Activated CD4-positive, alpha-beta T cell treated with anti-CD3 and anti-CD28 coated beads, Interleukin-10, Interleukin-2, amounts not matched to agents 100 ng/mL and 50 ng/mL, durations not matched to agents 16 hours and 8 hours (primary cell): ENCODE data around the gene RND1.
"Not testable (repeated sequence)": the region's sequence is repeated elsewhere in the genome, so short reads cannot be mapped to it uniquely, and the experiment has no call there.

ENCODE experiments used
- DNase-seq: peaks from one replicate; pipeline ENCODE4 v3.0.0-alpha.2; 2020

Gene RND1

DNA sequence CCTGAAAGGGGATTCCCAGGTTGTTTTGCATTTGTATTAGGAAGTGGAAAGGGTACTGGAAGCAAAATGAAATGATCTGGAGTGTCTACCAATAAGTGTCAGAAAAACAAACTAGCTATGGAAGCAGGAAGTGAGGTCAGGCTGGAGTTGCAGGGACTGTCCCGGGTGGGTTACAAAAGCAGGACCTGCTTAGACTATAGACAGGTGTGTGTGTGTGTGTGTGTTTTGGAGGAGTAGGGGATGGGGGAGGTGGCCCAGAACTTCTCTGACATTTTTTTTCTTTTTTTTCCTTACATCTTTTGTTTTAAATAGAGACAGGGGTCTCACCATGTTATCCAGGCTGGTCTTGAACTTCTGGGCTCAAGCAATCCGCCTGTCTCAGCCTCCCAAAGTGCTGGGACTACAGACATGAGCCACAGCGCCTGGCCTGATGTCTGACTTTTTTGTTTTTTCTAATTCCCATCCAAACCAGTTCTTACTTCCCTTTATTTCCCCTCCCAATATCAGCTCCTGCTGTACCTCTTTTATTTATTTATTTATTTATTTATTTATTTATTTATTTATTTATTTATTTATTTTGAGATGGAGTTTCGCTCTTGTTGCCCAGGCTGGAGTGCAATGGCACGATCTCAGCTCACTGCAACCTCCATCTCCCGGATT, 512 bp upstream of the RND1 start:
- no peak for DNase-seq

DNA sequence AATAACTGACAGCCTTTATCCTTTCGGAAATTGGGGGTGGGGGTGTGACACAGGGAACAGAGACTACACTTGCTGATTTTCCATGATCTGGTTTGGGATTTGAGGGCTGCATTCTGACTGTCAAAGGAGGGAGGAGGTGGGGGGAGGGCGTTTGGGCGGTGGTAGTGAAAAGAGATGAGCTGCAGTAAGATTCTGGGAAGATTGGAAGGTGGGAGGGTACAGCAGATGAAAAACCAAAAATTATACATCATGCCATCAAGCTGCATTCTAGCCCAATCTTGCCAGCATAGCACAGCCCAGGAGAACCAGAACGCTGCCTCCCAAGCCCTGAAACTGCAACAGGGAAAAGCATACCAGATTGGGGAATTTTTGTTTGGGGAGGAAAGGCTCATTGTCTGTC, 2.4 kb downstream of the RND1 start:
- no peak for DNase-seq

- DNase-seq, result no peak
These were observed 2.9 kb downstream of the RND1 start for GRCh38 chr12:48862760-48863159.

GRCh38 chr12:48861111-48861510, 4.6 kb downstream of the RND1 start:
- DNase-seq, result peak; percentile 34

- not testable (repeated sequence) for DNase-seq
These were observed 5.4 kb downstream of the RND1 start for GRCh38 chr12:48860236-48860635.

DNA sequence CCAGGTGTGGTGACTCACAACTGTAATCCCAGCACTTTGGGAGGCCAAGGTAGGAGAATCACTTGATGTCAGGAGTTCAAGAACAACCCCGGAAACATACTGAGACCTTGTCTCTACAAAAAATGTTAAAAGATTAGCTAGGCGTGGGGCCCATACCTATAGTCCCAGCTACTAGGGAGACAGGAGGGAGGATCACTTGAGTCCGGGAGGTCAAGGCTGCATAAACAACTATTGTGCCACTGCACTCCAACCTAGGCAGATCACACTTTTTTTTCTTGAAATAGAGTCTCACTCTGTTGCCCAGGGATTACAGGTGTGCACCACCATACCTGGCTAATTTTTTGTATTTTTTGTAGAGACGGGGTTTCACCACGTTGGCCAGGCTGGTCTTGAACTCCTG, 6.1 kb downstream of the RND1 start:
- no peak for DNase-seq

GRCh38 chr12:48858043-48858442, 7.6 kb downstream of the RND1 start:
- DNase-seq, result no peak

DNA sequence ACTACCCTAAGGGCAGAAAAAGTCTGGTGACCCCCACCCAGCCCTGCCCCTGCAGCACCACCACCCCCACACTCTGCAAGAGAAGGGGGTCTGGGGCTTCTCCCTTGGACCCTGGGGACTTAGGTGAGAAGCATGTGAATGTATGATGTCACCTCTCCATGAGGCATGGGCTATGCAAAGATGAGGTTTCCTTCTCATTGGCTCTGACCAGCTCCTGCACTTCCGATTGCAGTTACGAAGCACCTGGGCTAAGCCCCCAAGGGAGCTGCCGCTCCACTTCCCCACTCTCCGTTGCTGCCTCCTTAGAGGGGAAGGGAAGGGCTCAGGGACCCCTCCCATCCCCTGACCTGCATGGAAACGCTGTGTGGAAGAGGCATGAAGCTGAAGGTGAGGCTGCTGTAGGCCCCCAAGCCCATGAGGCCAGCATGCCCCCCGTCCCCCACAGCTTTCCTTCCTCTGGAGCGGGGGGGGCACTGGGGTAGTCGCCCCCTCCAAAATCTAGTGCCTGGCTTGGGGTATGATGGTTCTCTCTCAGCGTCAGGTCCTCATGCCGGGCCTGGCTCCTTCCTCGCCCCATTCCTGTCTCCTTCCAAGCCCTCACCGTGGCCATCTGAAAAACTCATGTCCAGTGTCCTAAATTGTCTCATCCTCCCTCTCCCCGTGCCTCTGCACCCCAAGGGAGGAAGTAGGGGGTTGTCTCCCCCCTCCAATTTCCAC, 8.2 kb downstream of the RND1 start:
- DNase-seq, result no peak

- DNase-seq, result no peak
These were observed 9.3 kb downstream of the RND1 start for GRCh38 chr12:48856379-48856778.

DNA sequence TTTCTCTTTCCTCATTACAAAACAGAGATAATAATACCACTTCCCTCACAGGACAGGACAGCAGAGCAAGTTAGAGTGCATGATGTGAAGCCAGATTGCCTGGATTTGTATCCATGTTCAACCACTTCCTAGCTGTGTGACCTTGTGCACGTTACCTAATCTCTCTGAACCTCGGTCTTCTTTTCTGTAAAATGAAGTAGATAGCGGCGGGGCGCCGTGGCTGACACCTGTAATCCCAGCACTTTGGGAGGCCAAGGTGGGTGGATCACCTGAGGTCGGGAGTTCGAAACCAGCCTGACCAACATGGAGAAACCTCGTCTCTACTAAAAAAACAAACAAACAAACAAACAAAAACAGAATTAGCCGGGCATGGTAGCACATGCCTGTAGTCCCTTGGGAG, 10.7 kb downstream of the RND1 start:
- DNase-seq, result not testable (repeated sequence)

GRCh38 chr12:48854488-48854887, 11.2 kb downstream of the RND1 start:
- no peak for DNase-seq

GRCh38 chr12:48852734-48853688, 12.7 kb downstream of the RND1 start:
- peak; percentile 91 for DNase-seq

DNA sequence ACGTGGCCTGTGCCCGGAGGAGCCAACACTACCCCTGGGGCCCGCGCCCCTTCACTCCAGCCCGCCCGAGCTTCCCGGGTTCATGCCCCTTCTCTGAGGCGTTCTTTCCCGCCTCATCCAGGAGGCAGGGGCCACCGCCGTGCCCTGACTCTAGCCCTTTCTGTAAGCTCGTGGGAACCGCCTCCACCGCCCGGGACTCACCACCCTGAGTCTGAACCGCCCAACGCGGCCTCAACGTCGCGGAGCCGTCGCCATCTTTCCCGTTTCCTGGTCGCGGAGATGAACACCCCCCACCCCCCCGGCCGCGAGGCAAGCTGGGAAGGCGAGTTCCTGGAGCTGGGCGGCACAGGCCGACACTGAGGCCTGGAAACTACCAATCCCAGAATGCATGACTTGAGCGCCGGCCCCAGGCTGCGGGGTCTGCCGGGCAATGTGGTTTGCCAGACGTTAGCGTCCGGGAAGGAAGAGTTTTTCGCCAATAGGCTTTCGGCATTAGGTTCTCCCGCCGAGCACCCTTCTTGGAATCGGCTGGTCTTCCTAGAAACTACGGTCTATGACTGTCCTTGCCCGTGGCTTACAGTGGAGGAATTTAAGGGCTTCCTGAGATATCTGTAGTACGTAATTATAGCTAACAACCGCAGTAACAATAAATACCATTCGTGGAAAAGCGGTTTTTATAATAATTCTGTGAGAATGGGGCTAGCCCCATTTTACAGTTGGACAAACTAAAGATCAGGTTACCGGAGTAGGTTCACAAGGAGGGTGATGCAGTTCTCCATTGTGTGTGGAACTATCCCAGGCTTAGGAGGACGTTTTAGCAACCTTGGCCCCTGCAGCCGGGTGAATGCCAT, 13.6 kb downstream of the RND1 start, which contains the start of gene DDX23:
TSS of gene DDX23 (minus strand) at position 281 of the 851 bp plus-strand sequence. CDS start 6,381 bp downstream, outside the sequence.
- peak; percentile 98 for DNase-seq

- DNase-seq, result not testable (repeated sequence)
These were observed 23.6 kb downstream of the RND1 start for GRCh38 chr12:48842021-48842420.

- no peak for DNase-seq
These were observed 27.6 kb downstream of the RND1 start for GRCh38 chr12:48838048-48838447.

- no peak for DNase-seq
These were observed 33.2 kb downstream of the RND1 start for GRCh38 chr12:48832321-48833060.

DNA sequence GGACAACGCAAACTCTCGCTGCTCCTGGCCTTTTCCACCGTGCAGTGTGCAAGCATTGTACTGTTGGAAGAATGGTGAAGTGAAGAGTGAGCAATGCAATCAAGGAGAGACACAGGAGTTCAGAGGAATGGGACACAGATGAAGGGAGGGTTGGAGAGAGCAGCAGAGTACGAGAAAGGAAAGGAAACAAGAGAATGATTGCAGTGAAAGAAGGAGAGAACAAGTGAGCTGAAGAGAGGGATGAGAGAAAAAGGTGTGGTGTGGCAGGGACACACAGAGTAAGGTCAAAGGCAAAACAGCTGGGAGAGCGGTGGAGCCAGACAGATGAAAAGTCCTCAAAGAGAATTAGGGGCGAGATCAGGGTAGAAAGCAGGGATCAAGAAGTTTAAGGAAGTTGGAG, 34.4 kb downstream of the RND1 start:
- DNase-seq, result no peak

GRCh38 chr12:48828841-48829575, 36.7 kb downstream of the RND1 start:
- DNase-seq, result no peak

DNA sequence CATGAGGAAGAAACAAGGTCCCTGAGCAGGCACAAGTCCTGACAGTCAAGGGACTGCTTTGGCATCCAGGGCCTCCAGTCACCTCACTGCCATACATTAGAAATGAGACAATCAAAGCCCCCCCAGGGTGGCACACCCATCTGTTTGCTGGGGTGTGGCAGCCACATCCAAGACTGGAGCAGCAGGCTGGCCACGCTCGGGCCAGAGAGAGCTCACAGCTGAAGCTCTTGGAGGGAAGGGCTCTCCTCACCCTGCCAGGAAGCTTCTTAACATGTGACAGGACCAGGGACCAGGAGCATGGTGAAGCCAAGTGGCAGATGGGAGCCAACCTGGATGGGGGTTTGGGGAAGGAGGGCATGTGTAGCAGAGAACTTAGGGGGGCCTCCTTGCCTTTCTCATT, 37.4 kb downstream of the RND1 start:
- DNase-seq, result no peak

DNA sequence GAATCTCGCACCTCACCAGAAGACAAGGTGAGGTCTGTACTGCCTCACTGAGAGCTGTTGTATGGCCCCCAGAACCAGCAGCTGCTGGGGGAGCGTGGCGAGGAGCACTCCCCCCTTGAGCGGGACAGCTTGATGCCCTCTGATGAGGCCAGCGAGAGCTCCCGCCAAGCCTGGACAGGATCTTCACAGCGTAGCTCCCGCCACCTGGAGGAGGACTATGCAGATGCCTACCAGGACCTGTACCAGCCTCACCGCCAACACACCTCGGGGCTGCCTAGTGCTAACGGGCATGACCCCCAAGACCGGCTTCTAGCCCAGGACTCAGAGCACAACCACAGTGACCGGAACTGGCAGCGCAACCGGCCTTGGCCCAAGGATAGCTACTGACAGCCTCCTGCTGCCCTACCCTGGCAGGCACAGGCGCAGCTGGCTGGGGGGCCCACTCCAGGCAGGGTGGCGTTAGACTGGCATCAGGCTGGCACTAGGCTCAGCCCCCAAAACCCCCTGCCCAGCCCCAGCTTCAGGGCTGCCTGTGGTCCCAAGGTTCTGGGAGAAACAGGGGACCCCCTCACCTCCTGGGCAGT, 38.1 kb downstream of the RND1 start:
- DNase-seq, result no peak

GRCh38 chr12:48827026-48827425, 38.6 kb downstream of the RND1 start:
- no peak for DNase-seq
